HG03520 (cell line): ENCODE measurements around the gene TMEM95.
A peak's percentile ranks its signal among the peaks of the same experiment; 100 is the strongest.

Source experiments
- ATAC-seq: cut with Tn5 transposase; IDR thresholded peaks from one replicate; pipeline ENCODE4 v1.9.1; 2021; ENCODE audit warnings: mild to moderate bottlenecking, moderate library complexity; ENCODE audit not compliant: unreplicated experiment

Gene TMEM95

DNA sequence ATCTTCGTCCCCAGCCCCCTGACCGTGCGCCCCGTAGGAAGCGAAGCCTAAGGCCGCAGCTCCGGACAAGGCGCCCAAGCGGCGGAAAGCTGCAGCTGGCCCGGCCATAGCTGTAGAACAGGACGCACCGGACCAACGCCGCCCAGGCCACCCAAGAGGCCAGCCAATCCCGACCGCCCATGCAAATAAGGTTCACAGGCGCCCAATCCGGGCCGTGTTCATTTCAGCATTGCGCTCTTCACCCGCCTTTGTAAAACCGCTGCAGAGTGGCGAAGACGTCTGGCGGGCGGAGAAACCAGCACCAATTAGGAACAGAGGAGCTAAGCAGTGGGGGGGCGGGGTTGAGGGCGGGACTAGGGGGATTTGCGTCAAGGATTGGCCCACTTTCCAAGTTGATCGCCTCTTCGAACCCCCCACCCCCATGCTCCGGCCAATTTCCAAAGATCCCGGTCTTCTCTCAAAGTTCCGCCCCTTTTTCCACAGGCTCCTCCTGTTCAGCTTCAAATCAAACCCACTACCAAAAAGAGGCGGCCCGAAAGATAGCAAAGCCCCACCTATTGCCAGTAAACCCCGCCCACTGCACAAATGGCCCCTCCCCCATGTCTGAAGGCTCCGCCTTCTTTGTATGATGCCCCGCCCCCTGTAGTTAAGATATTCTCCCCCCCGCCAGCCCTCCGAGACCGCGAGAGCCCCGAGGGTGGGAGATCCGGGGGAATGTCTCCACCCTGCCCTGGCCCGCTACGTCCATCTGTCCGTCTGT is 49.2 kb downstream of the TMEM95 start, which contains the start of gene TMEM256:
Gene TMEM256 (minus strand): TSS at position 121 of the 760 bp plus-strand sequence. CDS start 13 bp downstream, at position 108.
- peak; percentile 87 for ATAC-seq

DNA sequence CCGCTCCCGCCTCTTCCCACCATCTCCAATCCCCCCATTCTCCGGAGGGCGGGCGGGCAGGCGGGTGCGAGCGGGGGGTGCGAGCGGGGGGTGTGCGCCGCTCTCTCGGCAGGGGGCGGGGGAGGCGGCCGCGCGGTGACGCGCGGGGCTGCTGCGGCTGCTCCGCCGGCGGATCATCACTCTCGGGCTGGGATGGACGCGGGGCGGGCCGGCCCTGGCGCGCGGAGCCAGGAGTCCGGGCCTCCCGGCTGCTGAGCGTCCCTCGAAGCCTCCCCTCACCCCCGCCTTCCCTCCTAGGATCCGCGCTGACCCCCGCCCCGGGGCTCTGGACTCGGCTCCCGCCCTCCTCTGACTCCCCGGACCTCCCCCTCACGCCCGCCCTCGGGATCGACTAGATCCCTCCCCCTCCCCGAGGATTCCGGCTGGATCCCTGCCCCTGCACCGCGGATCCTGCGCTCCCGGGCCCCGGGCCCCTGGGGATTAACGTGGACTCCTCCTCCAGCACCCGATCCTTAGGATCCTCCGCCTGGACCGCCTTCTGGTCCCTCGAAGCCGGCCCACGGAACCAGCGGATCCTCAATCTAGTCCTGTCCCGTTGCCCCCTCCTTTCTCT is 49.9 kb downstream of the TMEM95 start:
- no peak for ATAC-seq

DNA sequence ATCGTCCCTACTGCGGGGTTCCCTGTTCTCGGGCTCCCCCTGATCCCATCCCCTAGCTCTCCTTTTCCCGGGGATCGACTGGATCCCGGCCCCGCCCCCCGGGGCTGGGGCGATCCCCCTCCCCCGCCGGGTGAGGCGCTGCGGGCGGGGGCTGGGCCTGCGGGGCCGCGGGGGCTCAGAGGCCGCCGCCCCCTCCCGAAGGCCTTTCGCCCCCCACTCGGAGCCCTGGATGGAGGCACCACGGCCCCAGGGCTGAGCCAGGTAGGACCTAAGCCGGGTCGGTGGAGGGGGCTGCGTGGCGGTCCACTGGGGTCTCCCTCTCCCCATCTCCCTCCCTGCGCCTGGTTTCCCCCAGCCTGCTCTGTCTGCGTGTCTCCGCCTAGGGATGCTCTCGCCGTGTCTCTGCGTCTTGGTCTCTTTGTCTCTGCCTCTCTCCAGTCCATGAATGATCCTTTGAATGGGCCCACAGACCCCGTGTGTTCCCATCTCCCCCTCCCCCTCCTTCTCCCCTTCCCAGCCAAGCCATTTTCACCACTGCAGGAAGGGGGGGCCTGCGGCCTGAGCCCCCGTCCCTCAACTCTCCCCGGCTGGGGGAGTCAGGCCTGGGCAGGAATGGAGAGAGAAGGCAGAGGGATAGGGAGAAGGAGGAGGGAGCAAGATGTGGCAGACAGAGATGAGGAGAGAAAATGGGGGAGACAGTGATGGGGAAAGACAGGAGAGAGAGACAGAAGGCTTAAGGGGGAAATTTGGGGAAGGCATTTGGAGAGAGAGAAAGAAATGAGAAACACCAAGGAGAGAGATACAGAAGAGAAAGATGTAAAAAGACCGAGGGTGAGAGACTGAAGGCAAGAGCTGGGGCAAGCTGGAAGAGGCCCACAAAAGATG is 50.6 kb downstream of the TMEM95 start:
- no peak for ATAC-seq

DNA sequence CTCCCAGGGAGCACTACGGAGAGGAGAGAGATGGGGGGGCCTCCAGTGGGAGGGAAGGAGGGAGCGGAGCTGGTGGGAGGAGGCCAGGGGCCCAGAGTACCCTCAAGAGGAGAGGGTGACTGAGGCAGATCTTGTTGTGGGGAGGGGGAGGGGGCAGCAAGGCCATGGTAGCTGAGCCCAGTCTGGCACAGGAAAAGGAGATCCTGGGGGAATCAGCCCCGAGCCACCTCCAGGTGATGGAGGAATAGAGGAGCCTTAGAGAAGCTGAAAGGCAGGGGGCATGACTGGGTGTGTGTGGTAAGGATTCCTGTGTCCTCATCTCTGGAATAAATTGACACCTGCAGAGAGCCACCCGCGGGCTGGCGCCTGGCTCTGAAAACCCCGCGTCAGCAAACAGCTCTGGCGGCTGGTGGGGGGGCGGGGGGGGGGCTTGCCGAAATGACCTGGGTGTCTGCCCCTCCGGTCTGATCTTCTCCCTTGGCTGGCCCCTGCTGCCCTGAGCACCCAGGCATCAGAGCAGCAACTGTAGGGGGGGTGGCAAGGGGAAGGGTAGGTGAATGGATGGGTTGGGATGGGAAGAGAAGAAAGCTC is 51.4 kb downstream of the TMEM95 start:
- ATAC-seq: no peak
